ENCODE data around the gene EGFR. TPM values are rescaled to one million over a fixed set of nuclear protein-coding genes. Genes with fewer than 3 reads are reported as not detected.
A peak's percentile ranks its signal among the peaks of the same experiment; 100 is the strongest.

The EGFR gene
- total and polyA plus RNA-seq, 5 donors from 2014 or later, result not detected

- Mint-ChIP-seq H3K27ac (no peak overlapping the region), H3K9me3 (no peaks in the 10 kb centered on the region), H3K4me1 (no peaks in the 10 kb centered on the region), H3K27me3 (peaks cover 5% of the 10 kb centered on the region), H3K4me3 (no peak overlapping the region), H3K36me3 (no peaks in the 10 kb centered on the region)
- no peaks in the 10 kb centered on the region for H3K4me1 ChIP-seq (ENCODE audit: control insufficient read depth, insufficient read depth, low read length, poor library complexity, severe bottlenecking)
- DNase-seq (no peak), ATAC-seq (ENCODE audit: low read depth in 2 of 2) (no peak)
- no peaks in the 10 kb centered on the region for H3K9me3 ChIP-seq (ENCODE audit: control insufficient read depth in 2 of 2, low read length in 2 of 2)
- no peak overlapping the region for H3K4me3 ChIP-seq (ENCODE audit: low read depth, low read length)
- peaks cover 3% of the 10 kb centered on the region for H3K27me3 ChIP-seq (ENCODE audit: control insufficient read depth, insufficient read depth, low read length)
- H3K27ac ChIP-seq (ENCODE audit: insufficient read depth, low read length, poor library complexity, severe bottlenecking), result no peak overlapping the region
- no peaks in the 10 kb centered on the region for H3K36me3 ChIP-seq (ENCODE audit: control insufficient read depth, insufficient read depth, low read length)
Observed at GRCh38 chr7:55110993-55111361, 92.2 kb downstream of the EGFR start.

- no peak overlapping the region for H3K27ac ChIP-seq (ENCODE audit: insufficient read depth, low read length, poor library complexity, severe bottlenecking)
- H3K36me3 ChIP-seq (ENCODE audit: control insufficient read depth, insufficient read depth, low read length), result no peaks in the 10 kb centered on the region
- no peak overlapping the region for H3K4me3 ChIP-seq (ENCODE audit: low read depth, low read length)
- H3K9me3 Mint-ChIP-seq, result no peaks in the 10 kb centered on the region
- H3K4me1 ChIP-seq (ENCODE audit: control insufficient read depth, insufficient read depth, low read length, poor library complexity, severe bottlenecking), result no peaks in the 10 kb centered on the region
- no peaks in the 10 kb centered on the region for H3K36me3 Mint-ChIP-seq
- no peak for ATAC-seq (ENCODE audit: low read depth in 2 of 2)
- no peaks in the 10 kb centered on the region for H3K4me1 Mint-ChIP-seq
- H3K9me3 ChIP-seq (ENCODE audit: control insufficient read depth in 2 of 2, low read length in 2 of 2), result no peaks in the 10 kb centered on the region
- DNase-seq, result no peak
- H3K27me3 Mint-ChIP-seq, result peaks cover 3% of the 10 kb centered on the region
- peaks cover 3% of the 10 kb centered on the region for H3K27me3 ChIP-seq (ENCODE audit: control insufficient read depth, insufficient read depth, low read length)
- H3K27ac Mint-ChIP-seq, result no peak overlapping the region
- H3K4me3 Mint-ChIP-seq, result no peak overlapping the region
Observed at GRCh38 chr7:55112056-55112455, 93.2 kb downstream of the EGFR start.

GRCh38 chr7:55113760-55114540 is 95.1 kb downstream of the EGFR start:
- Mint-ChIP-seq H3K27me3 (peaks cover 4% of the 10 kb centered on the region), H3K36me3 (no peaks in the 10 kb centered on the region), H3K27ac (no peak overlapping the region), H3K9me3 (no peaks in the 10 kb centered on the region), H3K4me1 (no peaks in the 10 kb centered on the region), H3K4me3 (no peak overlapping the region)
- no peaks in the 10 kb centered on the region for H3K9me3 ChIP-seq (ENCODE audit: control insufficient read depth in 2 of 2, low read length in 2 of 2)
- no peaks in the 10 kb centered on the region for H3K36me3 ChIP-seq (ENCODE audit: control insufficient read depth, insufficient read depth, low read length)
- peaks cover 3% of the 10 kb centered on the region for H3K27me3 ChIP-seq (ENCODE audit: control insufficient read depth, insufficient read depth, low read length)
- no peak overlapping the region for H3K4me3 ChIP-seq (ENCODE audit: low read depth, low read length)
- H3K4me1 ChIP-seq (ENCODE audit: control insufficient read depth, insufficient read depth, low read length, poor library complexity, severe bottlenecking), result no peaks in the 10 kb centered on the region
- no peak overlapping the region for H3K27ac ChIP-seq (ENCODE audit: insufficient read depth, low read length, poor library complexity, severe bottlenecking)
- ATAC-seq (ENCODE audit: low read depth in 2 of 2), result no peak
- DNase-seq, result no peak

- DNase-seq (no peak), ATAC-seq (ENCODE audit: low read depth in 2 of 2) (no peak)
- Mint-ChIP-seq H3K27me3 (peaks cover 4% of the 10 kb centered on the region), H3K4me3 (no peak overlapping the region), H3K4me1 (no peaks in the 10 kb centered on the region), H3K36me3 (no peaks in the 10 kb centered on the region), H3K27ac (no peak overlapping the region), H3K9me3 (no peaks in the 10 kb centered on the region)
- Histone ChIP-seq H3K4me3 (ENCODE audit: low read depth, low read length) (no peak overlapping the region), H3K9me3 (ENCODE audit: control insufficient read depth in 2 of 2, low read length in 2 of 2) (no peaks in the 10 kb centered on the region), H3K27ac (ENCODE audit: insufficient read depth, low read length, poor library complexity, severe bottlenecking) (no peak overlapping the region), H3K36me3 (ENCODE audit: control insufficient read depth, insufficient read depth, low read length) (no peaks in the 10 kb centered on the region), H3K4me1 (ENCODE audit: control insufficient read depth, insufficient read depth, low read length, poor library complexity, severe bottlenecking) (no peaks in the 10 kb centered on the region), H3K27me3 (ENCODE audit: control insufficient read depth, insufficient read depth, low read length) (no peaks in the 10 kb centered on the region)
Observed at GRCh38 chr7:55117286-55117685, 98.5 kb downstream of the EGFR start.

GRCh38 chr7:55118426-55118825 is 99.6 kb downstream of the EGFR start:
- Mint-ChIP-seq H3K4me3 (no peak overlapping the region), H3K9me3 (no peaks in the 10 kb centered on the region), H3K36me3 (no peaks in the 10 kb centered on the region), H3K27me3 (peaks cover 8% of the 10 kb centered on the region), H3K27ac (no peak overlapping the region), H3K4me1 (no peaks in the 10 kb centered on the region)
- DNase-seq (no peak), ATAC-seq (ENCODE audit: low read depth in 2 of 2) (no peak)
- H3K36me3 ChIP-seq (ENCODE audit: control insufficient read depth, insufficient read depth, low read length), result no peaks in the 10 kb centered on the region
- H3K27me3 ChIP-seq (ENCODE audit: control insufficient read depth, insufficient read depth, low read length), result no peaks in the 10 kb centered on the region
- H3K4me1 ChIP-seq (ENCODE audit: control insufficient read depth, insufficient read depth, low read length, poor library complexity, severe bottlenecking), result no peaks in the 10 kb centered on the region
- no peak overlapping the region for H3K4me3 ChIP-seq (ENCODE audit: low read depth, low read length)
- H3K27ac ChIP-seq (ENCODE audit: insufficient read depth, low read length, poor library complexity, severe bottlenecking), result no peak overlapping the region
- no peaks in the 10 kb centered on the region for H3K9me3 ChIP-seq (ENCODE audit: control insufficient read depth in 2 of 2, low read length in 2 of 2)

- Histone ChIP-seq H3K36me3 (ENCODE audit: control insufficient read depth, insufficient read depth, low read length) (no peaks in the 10 kb centered on the region), H3K4me1 (ENCODE audit: control insufficient read depth, insufficient read depth, low read length, poor library complexity, severe bottlenecking) (no peaks in the 10 kb centered on the region), H3K4me3 (ENCODE audit: low read depth, low read length) (no peak overlapping the region), H3K27me3 (ENCODE audit: control insufficient read depth, insufficient read depth, low read length) (peaks cover 2% of the 10 kb centered on the region), H3K9me3 (ENCODE audit: control insufficient read depth in 2 of 2, low read length in 2 of 2) (no peaks in the 10 kb centered on the region), H3K27ac (ENCODE audit: insufficient read depth, low read length, poor library complexity, severe bottlenecking) (no peak overlapping the region)
- no peaks in the 10 kb centered on the region for H3K36me3 Mint-ChIP-seq
- no peak overlapping the region for H3K4me3 Mint-ChIP-seq
- no peak for ATAC-seq (ENCODE audit: low read depth in 2 of 2)
- peaks cover 0 to 1% (median 0%) of the 10 kb centered on the region in 7 donors for H3K9me3 Mint-ChIP-seq
- H3K4me1 Mint-ChIP-seq, result no peaks in the 10 kb centered on the region
- H3K27ac Mint-ChIP-seq, result peak overlapping the region in 1 of 3 donors; percentile 94
- DNase-seq, result no peak
- H3K27me3 Mint-ChIP-seq, result peaks cover 9% of the 10 kb centered on the region
Observed at GRCh38 chr7:55119571-55119970, 100.8 kb downstream of the EGFR start.

- H3K4me1 Mint-ChIP-seq, result no peaks in the 10 kb centered on the region
- no peak overlapping the region for H3K4me3 ChIP-seq (ENCODE audit: low read depth, low read length)
- H3K36me3 Mint-ChIP-seq, result no peaks in the 10 kb centered on the region
- H3K27me3 ChIP-seq (ENCODE audit: control insufficient read depth, insufficient read depth, low read length), result peaks cover 2% of the 10 kb centered on the region
- no peaks in the 10 kb centered on the region for H3K9me3 ChIP-seq (ENCODE audit: control insufficient read depth in 2 of 2, low read length in 2 of 2)
- no peak for ATAC-seq (ENCODE audit: low read depth in 2 of 2)
- no peak for DNase-seq
- H3K27ac Mint-ChIP-seq, result no peak overlapping the region
- peaks cover 14% of the 10 kb centered on the region for H3K27me3 Mint-ChIP-seq
- H3K4me1 ChIP-seq (ENCODE audit: control insufficient read depth, insufficient read depth, low read length, poor library complexity, severe bottlenecking), result no peaks in the 10 kb centered on the region
- no peak overlapping the region for H3K27ac ChIP-seq (ENCODE audit: insufficient read depth, low read length, poor library complexity, severe bottlenecking)
- no peaks in the 10 kb centered on the region for H3K36me3 ChIP-seq (ENCODE audit: control insufficient read depth, insufficient read depth, low read length)
- H3K4me3 Mint-ChIP-seq, result no peak overlapping the region
- peaks cover 0 to 1% (median 0%) of the 10 kb centered on the region in 7 donors for H3K9me3 Mint-ChIP-seq
Observed at GRCh38 chr7:55120074-55120473, 101.3 kb downstream of the EGFR start.

- H3K27me3 Mint-ChIP-seq, result peaks cover 14% of the 10 kb centered on the region
- DNase-seq, result no peak
Observed at GRCh38 chr7:55120501-55121198, 101.8 kb downstream of the EGFR start.

More at GRCh38 chr7:55120501-55121198, 101.8 kb downstream of the EGFR start:
- H3K9me3 ChIP-seq (ENCODE audit: control insufficient read depth in 2 of 2, low read length in 2 of 2), result no peaks in the 10 kb centered on the region
- ATAC-seq (ENCODE audit: low read depth in 2 of 2), result no peak
- no peak overlapping the region for H3K4me3 ChIP-seq (ENCODE audit: low read depth, low read length)
- no peaks in the 10 kb centered on the region for H3K36me3 ChIP-seq (ENCODE audit: control insufficient read depth, insufficient read depth, low read length)
- peaks cover 2% of the 10 kb centered on the region for H3K27me3 ChIP-seq (ENCODE audit: control insufficient read depth, insufficient read depth, low read length)
- H3K27ac Mint-ChIP-seq, result no peak overlapping the region
- H3K27ac ChIP-seq (ENCODE audit: insufficient read depth, low read length, poor library complexity, severe bottlenecking), result no peak overlapping the region
- H3K9me3 Mint-ChIP-seq, result peaks cover 0 to 1% (median 0%) of the 10 kb centered on the region in 7 donors
- no peaks in the 10 kb centered on the region for H3K36me3 Mint-ChIP-seq
- H3K4me1 ChIP-seq (ENCODE audit: control insufficient read depth, insufficient read depth, low read length, poor library complexity, severe bottlenecking), result no peaks in the 10 kb centered on the region
- no peak overlapping the region for H3K4me3 Mint-ChIP-seq
- H3K4me1 Mint-ChIP-seq, result no peaks in the 10 kb centered on the region

Measured in CD4-positive, CD25-positive, alpha-beta regulatory T cell (primary cell).